Subcutaneous abdominal adipose tissue (tissue), 5 donors: ENCODE measurements around the gene SCN2B.

Source experiments
- H3K27ac ChIP-seq: one replicate; pipeline ENCODE4 v1.7.0; 2013; ENCODE audit warnings: low read depth, mild to moderate bottlenecking, inconsistent platforms, low read length, moderate library complexity
- H3K27me3 ChIP-seq, 5 donors: one replicate each; pipeline ENCODE4 v1.7.0; 2013; ENCODE audit warnings: low read length in 5 of 5, inconsistent platforms in 1 of 5; ENCODE audit not compliant: control insufficient read depth in 5 of 5, insufficient read depth in 4 of 5
- H3K36me3 ChIP-seq, 5 donors: one replicate each; pipeline ENCODE4 v1.7.0; 2013; ENCODE audit warnings: low read length in 5 of 5; ENCODE audit not compliant: control insufficient read depth in 5 of 5, insufficient read depth in 5 of 5
- H3K4me1 ChIP-seq, 5 donors: one replicate each; pipeline ENCODE4 v1.7.0; 2013; ENCODE audit warnings: low read length in 5 of 5, mild to moderate bottlenecking in 3 of 5, moderate library complexity in 1 of 5; ENCODE audit not compliant: control insufficient read depth in 5 of 5, insufficient read depth in 5 of 5
- H3K4me3 ChIP-seq, 5 donors: one replicate each; pipeline ENCODE4 v1.7.0; 2013; ENCODE audit warnings: low read length in 5 of 5, low read depth in 1 of 5
- H3K9ac ChIP-seq, 5 donors: one replicate each; pipeline ENCODE4 v1.7.0; 2013; ENCODE audit warnings: low read length in 5 of 5, mild to moderate bottlenecking in 4 of 5, moderate library complexity in 3 of 5
- H3K9me3 ChIP-seq, 5 donors: one replicate each; pipeline ENCODE4 v1.7.0; 2013; ENCODE audit warnings: low read length in 5 of 5; ENCODE audit not compliant: control insufficient read depth in 5 of 5
- donor health status: healthy.
- donor health status: healthy.
- donor health status: healthy.
- donor health status: healthy.
- donor health status: healthy.

Gene SCN2B

DNA sequence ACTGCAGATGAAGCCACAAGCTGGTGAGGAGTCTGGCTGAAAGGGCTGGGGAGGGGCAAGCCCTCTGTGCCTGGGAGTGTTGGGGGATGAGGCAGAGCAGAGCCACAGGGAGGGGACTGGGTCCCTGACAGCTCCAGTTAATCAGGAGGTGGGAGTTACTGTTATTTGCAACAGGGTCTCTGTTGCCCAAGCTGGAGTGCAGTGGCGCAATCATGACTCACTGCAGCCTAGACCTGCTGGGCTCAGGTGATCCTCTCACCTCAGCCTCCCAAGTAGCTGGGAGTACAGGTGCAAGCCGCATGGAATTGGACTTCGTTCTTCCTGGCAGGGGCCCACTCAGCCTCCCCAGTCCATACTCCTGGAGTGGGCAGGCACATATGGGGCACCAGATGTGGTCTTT lies 7.7 kb downstream of the SCN2B start:
- Histone ChIP-seq H3K9ac (no peak overlapping the region), H3K36me3 (no peaks in the 10 kb centered on the region), H3K4me3 (no peak overlapping the region), H3K4me1 (peaks cover 0 to 10% (median 6%) of the 10 kb centered on the region in 5 donors), H3K9me3 (no peaks in the 10 kb centered on the region), H3K27me3 (peaks cover 0 to 13% (median 12%) of the 10 kb centered on the region in 5 donors), H3K27ac (no peak overlapping the region)

DNA sequence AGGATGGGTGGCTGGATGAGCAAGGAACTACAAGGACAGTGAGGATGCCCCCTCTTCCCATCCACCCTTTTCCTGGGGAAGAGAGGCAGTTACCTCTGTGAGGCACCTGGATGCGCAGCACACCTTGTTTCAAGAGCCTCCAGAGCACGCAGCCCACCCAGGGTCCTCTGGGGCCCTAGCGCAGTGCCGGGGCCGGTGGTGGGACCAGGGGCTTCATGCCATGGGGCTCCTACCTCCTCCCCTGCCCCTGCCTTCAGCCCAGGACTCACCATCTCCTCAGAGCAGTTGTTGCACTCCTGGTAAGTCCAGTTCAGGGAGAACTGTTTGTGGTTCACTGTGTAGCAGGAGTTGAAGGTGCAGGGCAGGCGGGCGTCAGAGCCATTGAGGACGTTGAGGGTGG lies 8.1 kb downstream of the SCN2B start:
- H3K27me3 ChIP-seq: peaks cover 0 to 13% (median 12%) of the 10 kb centered on the region in 5 donors

DNA sequence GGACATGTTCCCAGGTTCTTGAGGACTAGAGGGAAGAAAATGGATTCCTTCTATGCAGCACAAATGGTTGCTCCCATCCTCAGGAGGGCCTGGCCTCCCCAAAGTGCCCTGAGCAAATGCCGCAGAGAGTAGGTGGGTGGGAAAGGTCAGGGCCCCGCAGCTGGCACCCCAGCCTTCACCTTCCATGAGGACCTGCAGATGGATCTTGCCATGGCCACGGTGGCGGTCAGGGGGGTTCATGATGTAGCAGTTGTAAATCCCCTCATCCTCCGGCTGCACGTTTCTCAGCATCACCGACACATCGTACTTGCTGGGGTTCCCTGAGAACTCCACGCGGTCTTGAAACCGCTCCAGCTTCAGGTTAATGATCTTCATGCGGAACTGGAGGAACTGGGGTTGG lies 8.5 kb downstream of the SCN2B start:
- Histone ChIP-seq H3K4me1 (peaks cover 0 to 10% (median 6%) of the 10 kb centered on the region in 5 donors), H3K9me3 (no peaks in the 10 kb centered on the region), H3K27me3 (peaks cover 0 to 15% (median 12%) of the 10 kb centered on the region in 5 donors)

More for the DNA sequence above, 8.1 kb downstream of the SCN2B start:
- Histone ChIP-seq H3K36me3 (no peaks in the 10 kb centered on the region), H3K27ac (no peak overlapping the region), H3K9me3 (no peaks in the 10 kb centered on the region), H3K4me3 (no peak overlapping the region), H3K9ac (no peak overlapping the region), H3K4me1 (peaks cover 0 to 10% (median 6%) of the 10 kb centered on the region in 5 donors)

DNA sequence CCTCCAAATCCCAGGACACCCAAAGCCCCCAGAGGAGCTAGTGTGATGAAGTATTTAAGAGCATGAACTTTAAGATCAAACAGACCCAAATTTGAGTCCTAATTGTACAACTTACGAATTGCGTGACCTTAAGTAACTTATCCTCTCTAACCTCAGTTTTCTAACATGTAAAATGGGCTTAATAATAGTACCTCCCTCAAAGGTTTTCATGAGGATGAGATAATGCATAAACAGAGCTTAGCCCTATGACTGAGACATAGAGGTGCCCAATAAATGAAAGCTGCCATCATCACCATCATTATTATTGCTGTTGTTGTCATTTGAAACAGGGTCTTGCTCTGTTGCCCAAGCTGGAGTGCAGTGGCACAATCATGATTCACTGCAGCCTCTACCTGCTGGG lies 9.2 kb downstream of the SCN2B start:
- peaks cover 0 to 18% (median 12%) of the 10 kb centered on the region in 5 donors for H3K27me3 ChIP-seq
- no peaks in the 10 kb centered on the region for H3K9me3 ChIP-seq
- no peaks in the 10 kb centered on the region for H3K36me3 ChIP-seq
- peaks cover 0 to 10% (median 6%) of the 10 kb centered on the region in 5 donors for H3K4me1 ChIP-seq
- no peak overlapping the region for H3K4me3 ChIP-seq
- H3K9ac ChIP-seq: no peak overlapping the region
- no peak overlapping the region for H3K27ac ChIP-seq

More for the DNA sequence above, 8.5 kb downstream of the SCN2B start:
- H3K27ac ChIP-seq: no peak overlapping the region
- H3K9ac ChIP-seq: no peak overlapping the region
- H3K36me3 ChIP-seq: no peaks in the 10 kb centered on the region
- H3K4me3 ChIP-seq: no peak overlapping the region

- H3K9ac ChIP-seq: no peak overlapping the region
- H3K4me3 ChIP-seq: no peak overlapping the region
- H3K27me3 ChIP-seq: peaks cover 0 to 18% (median 12%) of the 10 kb centered on the region in 5 donors
- no peak overlapping the region for H3K27ac ChIP-seq
- H3K4me1 ChIP-seq: peaks cover 0 to 10% (median 4%) of the 10 kb centered on the region in 5 donors
- no peaks in the 10 kb centered on the region for H3K36me3 ChIP-seq
- no peaks in the 10 kb centered on the region for H3K9me3 ChIP-seq
Observed at GRCh38 chr11:118166641-118167040, 9.8 kb downstream of the SCN2B start.

DNA sequence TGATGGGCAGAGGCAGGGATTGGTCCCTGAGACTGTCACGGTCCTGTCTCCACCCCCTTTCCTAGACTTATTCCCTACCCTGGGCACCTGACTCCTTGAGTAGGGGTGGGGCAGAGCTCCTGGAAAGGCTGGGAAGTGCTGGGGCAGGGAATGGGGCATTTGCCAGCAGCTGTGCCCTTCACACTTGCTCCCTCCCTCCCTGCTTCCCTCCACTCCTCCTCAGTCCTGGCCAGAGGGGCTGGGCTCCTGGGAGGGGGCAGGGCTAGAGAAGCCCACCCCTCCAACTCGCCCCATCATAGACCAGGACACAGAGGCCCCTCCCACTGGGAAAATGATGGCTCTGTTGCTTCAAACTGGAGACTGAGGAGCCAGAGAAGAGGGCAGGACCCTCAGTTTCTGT lies 11.6 kb downstream of the SCN2B start:
- Histone ChIP-seq H3K9me3 (no peaks in the 10 kb centered on the region), H3K4me1 (peaks cover 0 to 4% (median 0%) of the 10 kb centered on the region in 5 donors), H3K27me3 (peaks cover 0 to 20% (median 11%) of the 10 kb centered on the region in 5 donors), H3K4me3 (no peak overlapping the region), H3K36me3 (no peaks in the 10 kb centered on the region), H3K9ac (no peak overlapping the region), H3K27ac (no peak overlapping the region)

- peaks cover 0 to 20% (median 12%) of the 10 kb centered on the region in 5 donors for H3K27me3 ChIP-seq
- H3K4me3 ChIP-seq: no peak overlapping the region
- no peaks in the 10 kb centered on the region for H3K9me3 ChIP-seq
- no peaks in the 10 kb centered on the region for H3K36me3 ChIP-seq
- no peaks in the 10 kb centered on the region for H3K4me1 ChIP-seq
- no peak overlapping the region for H3K27ac ChIP-seq
- no peak overlapping the region for H3K9ac ChIP-seq
Observed at GRCh38 chr11:118163494-118163893, 12.9 kb downstream of the SCN2B start.

- Histone ChIP-seq H3K9ac (no peak overlapping the region), H3K4me3 (no peak overlapping the region), H3K36me3 (no peaks in the 10 kb centered on the region), H3K27me3 (peaks cover 0 to 22% (median 12%) of the 10 kb centered on the region in 5 donors), H3K27ac (no peak overlapping the region), H3K4me1 (no peaks in the 10 kb centered on the region), H3K9me3 (no peaks in the 10 kb centered on the region)
Observed at GRCh38 chr11:118162846-118163245, 13.6 kb downstream of the SCN2B start.

GRCh38 chr11:118161786-118162185 lies 14.7 kb downstream of the SCN2B start:
- Histone ChIP-seq H3K4me3 (no peak overlapping the region), H3K9ac (no peak overlapping the region), H3K9me3 (no peaks in the 10 kb centered on the region), H3K36me3 (no peaks in the 10 kb centered on the region), H3K27me3 (peaks cover 7 to 32% (median 21%) of the 10 kb centered on the region in 5 donors), H3K27ac (no peak overlapping the region), H3K4me1 (no peaks in the 10 kb centered on the region)

DNA sequence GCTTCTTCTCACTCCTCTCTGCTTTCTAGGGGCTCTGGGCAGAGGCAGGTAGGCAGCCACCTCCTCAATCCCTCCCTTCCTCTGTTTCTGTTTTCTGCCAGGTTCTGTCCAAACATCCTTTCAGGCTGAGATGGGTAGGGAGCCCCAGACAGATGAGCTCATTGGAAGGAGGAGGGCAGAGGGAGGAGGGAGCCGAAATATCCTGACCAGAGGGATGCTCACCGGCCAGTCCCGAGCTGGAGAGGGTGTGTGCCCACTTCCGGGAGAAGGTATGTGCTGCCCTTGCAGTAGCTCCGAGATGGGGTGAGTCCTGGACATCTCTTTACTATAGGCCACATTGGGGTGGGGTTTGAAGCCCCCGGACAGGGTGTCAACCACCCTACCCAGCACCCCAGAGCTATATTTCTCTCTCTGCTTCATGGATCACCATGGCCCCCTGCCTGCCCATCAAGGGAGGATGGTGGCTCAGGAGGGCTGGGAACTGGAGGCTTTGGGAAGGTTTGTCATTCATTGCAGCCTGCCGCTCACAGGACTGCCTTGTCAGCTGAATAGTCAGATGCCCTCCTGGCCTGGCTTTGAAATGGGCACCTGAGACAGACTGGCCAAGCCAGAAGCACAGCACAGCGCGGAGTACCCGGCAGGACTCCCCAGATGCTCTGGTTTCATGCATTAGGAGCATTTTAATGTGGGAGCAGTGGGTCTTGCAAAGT lies 19.1 kb downstream of the SCN2B start:
- Histone ChIP-seq H3K9me3 (no peaks in the 10 kb centered on the region), H3K4me3 (no peak overlapping the region), H3K36me3 (no peaks in the 10 kb centered on the region), H3K9ac (no peak overlapping the region), H3K27ac (no peak overlapping the region), H3K4me1 (peaks cover 0 to 10% (median 9%) of the 10 kb centered on the region in 5 donors), H3K27me3 (peaks cover 33 to 62% (median 48%) of the 10 kb centered on the region in 5 donors)
